GM12891 (cell line): ENCODE measurements around the gene FSHB.

Experiments
- PAX5 ChIP-seq: IDR thresholded peaks from 2 replicates; pipeline ENCODE4 v1.6.1; 2011; ENCODE audit warnings: low read length, moderate library complexity, mild to moderate bottlenecking; ENCODE audit not compliant: insufficient read depth, severe bottlenecking
- POLR2A ChIP-seq: IDR thresholded peaks from 2 replicates; pipeline ENCODE4 v1.6.1; 2011; ENCODE audit warnings: low read depth, low read length, control low read depth
- POLR2AphosphoS5 ChIP-seq: IDR thresholded peaks from 2 replicates; pipeline ENCODE4 v1.6.1; 2011; ENCODE audit warnings: low read depth, low read length, control low read depth
- POU2F2 ChIP-seq: IDR thresholded peaks from 2 replicates; pipeline ENCODE4 v1.6.1; 2011; ENCODE audit warnings: low read depth, mild to moderate bottlenecking, control low read depth, low read length, moderate library complexity
- TAF1 ChIP-seq: IDR thresholded peaks from 2 replicates; pipeline ENCODE4 v1.6.1; 2011; ENCODE audit warnings: low read depth, low read length, control low read depth

DNA sequence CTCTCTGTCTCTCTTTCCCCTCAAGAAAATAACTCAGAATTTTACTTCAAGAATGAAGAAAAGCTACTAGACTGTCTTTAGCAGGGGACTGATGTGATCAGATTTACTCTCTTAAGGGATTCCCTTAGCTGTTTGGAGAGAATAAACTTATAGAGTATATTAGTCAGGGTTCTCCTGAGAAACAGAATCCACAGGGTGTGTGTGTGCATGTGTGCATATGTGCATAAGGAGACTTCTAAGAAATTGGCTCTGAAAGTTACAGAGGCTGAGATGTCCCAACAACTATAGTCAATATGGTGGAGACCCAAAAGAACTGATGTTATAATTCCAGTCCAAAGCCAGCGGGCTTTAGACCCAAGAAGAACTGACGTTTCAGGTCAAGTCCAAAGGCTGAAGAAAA lies 49.0 kb downstream of the FSHB start:
- no peak for TF ChIP-seq POLR2A
- TF ChIP-seq POU2F2 = no peak
- no peak for TF ChIP-seq TAF1
- no peak for TF ChIP-seq PAX5
- TF ChIP-seq POLR2AphosphoS5 = no peak
